Measurements from ENCODE around the gene PALLD. TPM values are rescaled to one million over a fixed set of nuclear protein-coding genes. Genes with fewer than 3 reads are reported as not detected.

The PALLD gene
- polyA plus RNA-seq, 5 donors, result 55.6 to 90.3 (median 82.1) TPM

DNA sequence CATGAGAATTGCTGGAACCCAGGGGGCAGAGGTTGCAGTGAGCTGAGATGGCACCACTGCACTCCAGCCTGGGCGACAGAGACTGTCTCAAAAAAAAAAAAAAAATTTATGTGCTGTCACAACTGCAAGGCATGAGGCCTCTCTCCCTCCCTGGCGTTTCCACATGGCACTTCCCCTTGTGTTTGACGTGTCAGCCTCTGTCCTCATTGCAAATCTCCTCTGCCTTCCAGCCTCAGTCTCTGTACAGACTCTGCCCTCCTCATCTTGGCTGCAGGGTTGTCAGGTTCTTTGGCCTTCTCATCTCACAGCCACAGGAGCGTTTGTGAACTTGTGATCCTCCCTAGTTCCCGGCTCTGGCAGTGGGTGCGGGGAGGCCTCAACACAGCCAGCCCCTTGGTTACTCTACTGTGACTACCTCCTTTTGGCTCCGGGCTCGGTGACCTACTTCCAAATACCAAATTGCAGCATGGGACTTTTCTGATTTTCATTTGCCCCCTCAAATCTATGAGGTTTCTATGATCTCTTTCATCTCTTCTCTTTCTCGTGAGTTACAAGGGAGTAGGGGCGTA is 263.2 kb downstream of the PALLD start:
- DNase-seq, result no peak

DNA sequence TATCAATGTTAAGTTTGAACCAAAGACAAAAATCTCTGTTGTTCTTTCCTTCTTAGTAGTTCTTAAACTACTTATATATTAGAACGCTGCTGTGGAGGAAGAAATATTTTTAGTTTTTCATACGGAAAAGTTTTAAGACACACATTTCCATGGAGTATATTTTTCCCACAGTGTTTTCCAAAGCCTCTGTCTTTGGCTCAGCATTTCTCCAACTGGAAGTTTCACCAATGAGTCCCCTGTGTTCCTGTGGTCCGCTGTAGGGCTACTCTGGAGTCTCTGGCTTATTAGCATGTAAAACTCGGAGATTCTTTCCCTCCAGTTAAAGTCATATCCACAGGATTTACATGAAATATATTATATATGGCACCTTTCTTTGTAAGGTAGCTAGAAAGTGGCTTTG is 264.2 kb downstream of the PALLD start:
- DNase-seq, result no peak

DNA sequence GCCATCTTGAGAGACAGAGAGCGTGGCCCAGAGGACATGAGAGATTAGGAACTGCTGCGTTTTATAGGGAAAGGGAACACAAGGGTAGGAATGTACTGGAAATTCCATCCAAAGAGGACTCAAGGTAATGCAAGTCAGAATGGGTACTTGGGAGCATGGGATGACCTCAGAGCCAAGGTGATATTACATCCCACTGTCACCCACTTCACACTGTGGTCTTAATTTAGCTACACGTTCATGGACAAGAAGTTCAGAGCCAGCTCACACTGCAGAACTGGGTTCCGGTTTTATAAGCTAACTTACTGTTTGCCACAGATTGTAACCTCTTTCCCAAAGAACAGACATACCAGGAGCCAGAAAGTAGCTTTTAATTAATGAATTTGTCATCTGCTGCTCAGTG is 268.5 kb downstream of the PALLD start:
- DNase-seq, result no peak

DNA sequence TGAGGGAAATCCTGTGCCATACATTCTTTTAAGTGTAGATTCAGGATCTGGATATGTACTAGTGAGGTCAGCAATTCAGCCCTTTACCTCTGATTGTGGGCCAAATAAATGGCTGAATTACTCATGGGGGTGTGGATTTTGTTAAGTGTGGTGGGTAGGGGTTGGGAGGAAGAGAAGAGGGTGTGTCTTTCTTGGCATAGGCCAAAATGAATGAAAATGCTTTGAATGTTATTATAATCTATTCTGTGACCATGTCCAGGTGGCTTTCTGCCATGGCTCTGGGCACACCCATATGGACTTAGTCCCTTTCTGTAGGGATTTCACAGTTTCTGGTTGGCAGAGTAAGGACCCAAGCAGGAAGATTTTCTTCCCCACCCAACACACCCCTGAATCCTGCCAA is 268.9 kb downstream of the PALLD start:
- no peak for DNase-seq

DNA sequence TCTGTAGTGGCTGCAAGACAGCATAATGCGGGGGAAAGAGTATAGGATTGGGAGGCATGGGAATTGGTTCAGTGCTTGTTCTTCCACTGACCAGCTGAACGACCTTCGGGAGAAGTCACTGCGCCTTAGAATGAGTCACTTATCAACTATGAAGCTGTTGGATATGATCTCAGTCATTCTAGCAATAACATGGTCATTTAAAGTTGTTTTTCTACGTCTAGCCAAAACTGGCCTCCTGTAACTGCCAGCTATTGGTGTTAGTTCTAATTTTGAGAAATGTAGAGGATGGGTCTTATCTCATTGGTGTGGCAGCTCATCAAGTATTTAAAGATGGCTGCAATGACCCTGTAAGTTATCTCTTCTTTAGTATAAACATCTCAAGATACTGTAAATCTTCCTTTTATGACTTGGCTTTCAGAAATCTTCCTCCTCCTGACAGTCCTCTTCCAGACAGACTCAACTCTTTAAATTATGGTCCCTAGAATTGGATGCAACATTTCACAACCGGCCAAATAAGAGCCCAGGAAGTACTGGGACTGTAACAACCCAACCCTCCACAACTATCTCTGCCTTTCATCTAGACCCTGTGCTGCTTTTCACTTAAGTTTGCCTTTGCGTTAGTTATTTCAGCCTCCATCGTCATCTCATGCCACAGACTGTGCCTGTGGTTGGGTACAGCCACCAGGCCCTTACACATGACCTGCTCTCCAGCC is 269.9 kb downstream of the PALLD start:
- no peak for DNase-seq

DNA sequence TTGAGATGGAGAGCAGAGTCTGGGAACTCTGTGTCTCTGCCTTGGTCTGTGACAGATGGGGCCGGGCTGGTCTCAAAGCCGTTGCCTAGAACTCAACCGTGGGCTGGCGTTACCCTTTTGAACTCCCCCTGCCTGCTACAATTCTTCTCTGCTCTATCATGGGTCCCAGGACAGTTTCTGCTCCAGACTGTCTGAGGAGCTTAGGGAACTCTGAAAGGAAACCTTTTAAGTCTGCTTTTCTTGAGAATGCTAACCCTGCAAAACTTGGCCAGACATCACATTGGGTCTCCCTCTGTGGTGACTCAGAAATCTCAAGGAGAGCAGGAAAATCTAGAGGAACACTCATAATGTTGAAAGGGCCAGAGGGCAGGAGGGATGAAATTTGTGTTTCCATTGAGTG is 272.6 kb downstream of the PALLD start:
- DNase-seq, result no peak

DNA sequence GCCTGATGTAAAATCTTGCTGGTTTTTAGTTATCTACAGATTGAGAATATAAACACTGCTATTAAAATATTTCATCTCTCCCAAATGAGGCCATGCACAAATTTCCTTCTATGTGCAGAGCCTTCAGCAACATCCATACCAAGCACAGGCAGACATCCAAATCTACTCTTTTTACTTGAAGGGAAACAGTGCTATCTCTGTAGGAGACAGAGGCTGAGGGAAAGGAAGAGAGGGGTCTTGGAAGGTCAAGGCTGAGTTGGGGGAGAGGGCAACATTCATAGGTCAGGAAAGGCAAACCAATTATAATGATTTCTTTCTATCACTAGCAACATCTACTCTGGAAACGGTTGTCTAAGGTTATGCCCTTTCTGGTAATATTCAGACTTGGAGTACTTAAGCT is 273.0 kb downstream of the PALLD start:
- no peak for DNase-seq

DNA sequence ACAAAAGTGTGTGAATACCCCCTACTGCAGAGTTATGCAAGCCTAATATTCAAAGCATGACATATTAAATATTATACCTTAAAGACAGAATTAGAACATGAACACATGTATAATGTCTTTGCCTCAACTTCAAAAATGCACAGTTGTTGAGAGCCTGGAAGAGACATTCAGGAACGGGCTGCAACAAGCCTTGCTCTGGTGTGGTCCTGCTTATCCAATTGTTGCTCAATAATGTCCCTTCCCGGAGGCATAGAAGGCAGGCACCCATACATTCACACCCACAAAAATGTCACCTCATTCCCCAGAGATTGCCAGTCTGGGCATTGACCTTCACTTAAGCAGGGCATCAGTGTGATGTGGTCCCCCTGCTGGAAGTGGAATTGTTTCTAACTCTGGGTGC is 274.4 kb downstream of the PALLD start:
- no peak for DNase-seq

DNA sequence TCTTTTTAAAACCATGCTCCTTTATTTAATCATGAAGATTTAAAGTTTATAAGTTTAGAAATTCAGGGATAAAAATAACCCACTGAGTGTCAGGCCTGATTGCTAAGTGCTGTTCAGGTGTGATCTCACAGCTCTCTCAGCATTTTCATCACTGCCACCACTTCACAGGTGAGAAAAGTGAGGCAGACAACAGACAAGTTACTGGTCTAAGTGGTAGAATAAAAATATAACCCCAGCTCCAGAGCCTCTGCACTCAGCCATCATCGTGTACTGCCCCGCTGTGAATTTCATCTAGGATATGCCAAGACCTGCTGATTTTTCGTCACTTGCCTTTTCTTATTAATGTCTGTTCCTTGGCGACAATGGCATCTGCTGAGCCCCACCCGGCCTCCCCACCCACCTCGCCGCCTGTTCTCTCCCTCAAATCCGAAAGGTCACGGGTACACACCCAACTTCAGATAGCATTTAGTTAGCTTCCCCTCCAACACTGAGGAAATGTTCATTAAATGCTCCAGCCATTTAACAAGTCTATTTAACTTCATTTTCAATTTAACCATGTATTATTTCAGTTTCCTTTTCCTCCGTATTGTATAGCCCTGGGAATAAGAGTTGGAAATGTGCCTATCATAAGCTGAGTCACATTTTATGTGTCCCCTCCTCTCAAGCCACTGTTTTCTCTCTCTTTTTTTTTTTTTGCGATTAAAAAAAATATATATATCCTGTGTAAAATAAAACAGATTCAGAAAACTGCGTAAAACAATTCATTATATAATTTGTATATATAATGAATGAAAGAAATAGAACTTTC is 276.7 kb downstream of the PALLD start:
- no peak for DNase-seq

DNA sequence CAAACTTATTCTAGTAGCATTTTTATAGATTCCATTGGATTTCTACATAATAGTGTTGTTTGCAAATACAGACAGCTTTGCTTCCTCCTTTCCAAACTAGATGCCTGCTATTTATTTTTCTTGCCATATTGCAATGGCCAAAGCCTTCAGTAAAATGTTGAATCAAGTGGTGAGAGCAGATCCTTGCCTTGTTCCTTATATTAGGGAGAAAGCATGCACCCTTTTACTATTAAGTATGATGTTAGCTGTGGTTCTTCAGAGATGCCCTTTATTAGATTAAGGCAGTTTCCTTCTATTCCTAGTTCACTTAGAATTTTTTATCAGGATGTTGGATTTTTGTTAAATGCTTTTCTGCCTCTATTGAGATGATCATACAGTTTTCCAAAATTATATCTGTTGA is 279.5 kb downstream of the PALLD start:
- no peak for DNase-seq

DNA sequence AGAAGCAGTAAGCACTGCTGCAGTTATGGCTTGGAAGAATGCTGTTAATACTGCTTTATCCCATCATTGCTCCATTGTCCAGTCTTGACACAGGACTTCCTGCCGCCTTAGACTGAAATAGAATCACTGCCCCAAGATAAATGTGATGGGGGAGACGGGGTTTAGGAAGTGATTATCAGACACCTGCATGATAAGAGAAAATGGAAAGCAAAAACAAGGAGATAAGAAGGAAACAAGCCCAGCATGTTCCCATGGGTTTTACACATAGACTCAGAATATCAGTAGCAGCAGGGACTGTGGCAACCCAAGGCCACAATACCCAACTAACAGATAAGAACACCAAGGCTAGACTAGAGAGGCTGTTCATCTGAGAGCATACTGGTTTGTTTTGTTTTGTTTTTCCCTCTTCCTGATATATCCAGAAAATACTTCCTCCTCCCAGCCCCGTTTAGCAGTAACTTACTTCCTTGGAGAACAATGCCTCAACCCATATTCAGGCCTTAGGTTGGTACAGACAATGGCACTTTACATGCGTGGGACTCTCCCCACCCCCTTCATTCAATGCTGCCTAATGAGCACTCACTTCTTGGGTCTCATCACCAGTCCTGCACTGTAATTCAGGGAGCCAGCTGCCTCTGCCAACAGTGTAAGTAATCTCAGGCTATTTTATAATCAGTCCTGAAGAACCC is 280.6 kb downstream of the PALLD start:
- DNase-seq, result no peak

DNA sequence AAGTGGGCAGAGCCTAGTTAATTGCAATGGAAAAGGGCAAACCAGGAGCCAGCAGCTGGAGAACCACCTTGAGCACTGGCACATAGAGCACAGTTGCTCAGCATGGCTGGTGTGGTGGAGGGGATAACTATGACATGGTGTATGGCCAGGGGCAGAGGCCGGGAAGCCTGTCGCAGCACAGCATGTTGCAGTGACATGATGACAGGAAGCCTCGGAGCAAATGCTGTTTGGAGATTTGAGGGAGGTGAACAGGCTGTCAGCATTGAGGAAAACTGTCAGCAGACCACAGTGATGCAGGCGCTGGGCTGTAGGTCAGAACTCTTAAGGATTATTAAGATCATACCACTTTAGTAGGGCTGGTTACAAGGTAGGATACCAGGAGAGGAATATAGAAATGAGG is 284.5 kb downstream of the PALLD start:
- no peak for DNase-seq

DNA sequence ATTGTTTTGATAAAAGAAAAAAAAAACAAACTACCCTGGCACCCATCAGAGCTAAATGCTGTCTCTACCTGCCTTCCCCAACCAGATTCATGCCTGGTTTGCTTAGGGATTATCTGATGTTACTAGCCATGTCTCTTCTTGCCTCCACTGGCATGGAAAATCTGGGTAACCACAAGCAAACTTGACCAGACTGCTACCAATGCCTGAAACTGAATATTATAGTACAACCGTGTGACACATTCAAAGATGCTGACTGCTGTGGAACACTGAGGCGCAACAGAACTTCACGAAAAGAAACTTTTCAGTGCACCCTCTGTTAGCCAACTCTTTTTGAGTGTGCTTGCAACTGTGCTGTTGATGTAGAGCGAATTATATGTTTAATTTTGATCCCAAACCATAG is 285.1 kb downstream of the PALLD start:
- no peak for DNase-seq

DNA sequence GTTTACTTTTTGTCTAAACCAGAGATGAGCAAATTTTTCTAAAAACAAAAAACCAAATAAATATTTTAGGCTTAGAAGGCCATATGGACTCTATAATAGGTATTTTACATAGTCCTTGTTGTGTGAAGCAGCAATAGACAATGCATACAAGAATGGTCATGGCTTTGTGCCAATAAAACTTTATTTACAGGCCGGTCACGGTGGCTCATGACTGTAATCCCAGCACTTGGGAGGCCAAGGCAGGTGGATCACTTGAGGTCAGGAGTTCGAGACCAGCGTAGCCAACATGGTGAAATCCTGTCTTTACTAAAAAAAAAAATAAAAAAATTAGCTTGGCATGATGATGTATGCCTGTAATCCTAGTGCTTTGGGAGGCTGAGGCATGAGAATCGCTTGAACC is 285.6 kb downstream of the PALLD start:
- no peak for DNase-seq

DNA sequence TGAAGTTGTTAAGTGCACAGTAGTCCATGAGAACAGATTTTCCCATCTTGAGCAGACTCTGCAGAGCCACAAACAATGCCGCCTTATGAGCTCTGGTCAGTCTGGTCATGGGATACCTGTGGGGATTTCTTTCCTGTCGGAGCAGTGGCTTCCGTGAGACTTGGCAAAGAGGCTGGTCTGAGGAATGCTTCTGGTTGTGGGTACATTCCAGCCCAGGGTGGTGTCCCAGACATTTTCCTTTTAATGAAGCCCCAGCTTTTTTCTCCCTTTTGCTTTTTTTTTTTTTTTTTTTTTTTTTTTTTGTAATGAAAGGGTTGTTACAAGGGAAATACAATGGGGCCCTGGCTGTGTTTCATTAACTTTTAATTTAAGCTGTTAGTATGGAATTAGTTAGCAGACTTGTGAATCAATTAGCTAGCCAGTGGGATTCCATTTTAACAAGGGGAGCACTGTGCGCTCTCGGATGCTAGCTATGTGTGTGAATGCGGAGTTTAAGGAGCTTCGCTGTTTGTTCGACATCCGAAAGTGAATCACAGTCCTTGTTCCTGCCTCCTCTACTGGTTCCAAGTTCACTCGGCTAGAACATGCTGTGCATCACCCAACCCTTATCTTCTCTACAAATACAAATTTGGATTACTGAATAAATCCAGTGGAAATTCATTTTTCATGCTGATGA is 288.1 kb downstream of the PALLD start:
- DNase-seq, result no peak

DNA sequence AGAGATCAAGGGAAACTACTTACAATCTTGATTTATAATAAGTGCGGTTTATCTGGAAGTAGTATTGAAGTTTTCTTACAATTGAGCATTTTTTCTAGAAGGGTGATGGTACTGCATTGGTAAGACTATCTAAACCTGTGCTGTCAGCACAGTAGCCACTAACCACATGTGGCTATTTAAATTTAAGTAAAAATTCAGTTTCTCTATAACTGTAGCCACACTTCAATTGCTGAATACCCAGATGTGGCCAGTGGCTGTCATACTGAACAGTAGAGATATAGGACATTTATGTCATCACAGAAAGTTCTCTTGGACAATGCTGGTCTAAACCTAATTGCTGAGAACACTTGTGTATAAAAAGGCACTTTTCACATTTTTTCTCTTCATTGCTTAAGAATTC is 290.5 kb downstream of the PALLD start:
- DNase-seq, result no peak

DNA sequence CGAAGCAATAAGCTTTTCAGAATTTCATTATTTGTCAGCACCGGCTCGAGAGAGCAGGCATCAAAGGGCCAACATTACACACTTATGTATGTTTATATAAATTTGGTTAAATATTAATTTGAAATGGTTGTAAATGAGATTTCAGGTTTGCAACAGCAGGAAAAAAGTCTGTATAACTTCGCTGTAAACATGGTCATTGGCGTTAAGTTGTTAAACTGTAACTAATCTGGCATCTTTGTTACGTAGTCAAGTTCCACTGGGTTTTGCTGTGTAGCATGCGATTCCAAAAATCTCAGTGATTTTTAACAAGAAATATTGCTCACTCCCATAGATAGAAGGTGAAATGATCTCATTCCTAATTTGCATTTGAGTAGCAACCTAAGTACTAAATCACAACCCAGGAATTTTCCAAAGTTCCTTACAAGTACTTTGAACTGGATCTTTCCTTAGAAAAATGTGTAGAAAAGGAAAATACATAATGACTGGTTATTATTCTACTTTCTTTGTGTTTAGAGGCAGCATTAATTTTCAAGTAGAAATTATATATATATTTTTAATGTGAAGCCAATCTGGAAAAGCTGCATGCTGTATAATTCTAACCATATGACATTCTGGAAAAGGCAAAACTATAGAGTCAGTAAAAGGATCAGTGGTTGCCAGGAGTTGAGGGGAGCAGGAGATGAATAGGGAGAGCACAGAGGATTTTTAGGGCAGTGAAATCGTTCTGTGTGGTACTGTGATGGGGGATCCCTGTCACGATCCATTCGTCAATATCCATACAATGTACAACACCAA is 291.1 kb downstream of the PALLD start:
- no peak for DNase-seq

DNA sequence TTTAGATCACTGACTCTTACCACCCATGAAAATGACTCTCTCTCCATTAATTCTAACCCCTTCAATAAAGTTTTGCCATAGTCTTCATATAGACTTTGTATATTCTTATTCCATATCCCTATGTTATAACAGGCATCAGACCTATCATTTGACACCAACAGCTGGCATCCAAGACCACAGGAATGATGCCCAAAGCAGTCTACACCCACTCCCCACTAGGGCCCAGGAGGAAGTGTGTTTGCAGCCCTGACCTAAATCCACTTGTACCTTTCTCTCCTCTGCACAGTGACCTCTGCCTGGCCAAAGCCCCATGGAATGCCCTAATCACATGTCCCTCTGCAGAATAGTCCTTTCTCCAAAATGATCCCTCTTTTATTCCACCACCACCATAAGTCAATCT is 294.0 kb downstream of the PALLD start:
- no peak for DNase-seq

DNA sequence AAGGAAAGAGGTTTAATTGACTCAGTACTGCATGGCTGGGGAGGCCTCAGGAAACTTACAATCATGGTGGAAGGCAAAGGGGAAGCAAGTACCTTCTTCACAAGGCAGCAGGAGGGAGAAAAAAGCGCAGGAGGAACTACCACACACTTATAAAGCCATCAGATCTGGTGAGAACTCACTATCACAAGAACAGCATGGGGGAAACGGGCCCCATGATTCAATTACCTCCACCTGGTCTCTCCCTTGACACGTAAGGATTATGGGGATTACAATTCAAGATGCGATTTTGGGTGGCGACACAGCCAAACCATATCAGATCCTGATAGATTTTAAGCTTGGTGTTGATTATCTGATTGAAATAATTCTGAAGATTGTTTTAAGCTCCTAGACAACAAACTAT is 294.5 kb downstream of the PALLD start:
- no peak for DNase-seq

DNA sequence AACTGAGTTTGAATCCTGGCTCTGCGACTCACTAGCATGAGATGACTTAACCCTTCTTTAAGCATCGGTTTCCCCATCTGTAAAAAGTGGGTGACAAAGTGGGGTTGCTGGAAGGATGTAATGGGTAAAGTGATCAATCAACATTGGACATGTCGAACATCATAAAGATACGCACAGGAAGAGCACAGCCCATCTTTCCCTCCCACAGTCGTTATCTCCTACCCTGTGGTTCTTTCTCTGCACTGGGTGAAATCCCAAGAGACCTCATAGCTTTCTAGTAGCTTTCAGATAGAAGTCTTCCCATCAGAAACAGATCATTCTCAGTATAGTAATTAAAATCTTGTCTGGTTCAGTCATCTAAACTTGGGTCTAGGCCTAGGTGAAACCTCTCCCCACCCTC is 296.7 kb downstream of the PALLD start:
- no peak for DNase-seq

DNA sequence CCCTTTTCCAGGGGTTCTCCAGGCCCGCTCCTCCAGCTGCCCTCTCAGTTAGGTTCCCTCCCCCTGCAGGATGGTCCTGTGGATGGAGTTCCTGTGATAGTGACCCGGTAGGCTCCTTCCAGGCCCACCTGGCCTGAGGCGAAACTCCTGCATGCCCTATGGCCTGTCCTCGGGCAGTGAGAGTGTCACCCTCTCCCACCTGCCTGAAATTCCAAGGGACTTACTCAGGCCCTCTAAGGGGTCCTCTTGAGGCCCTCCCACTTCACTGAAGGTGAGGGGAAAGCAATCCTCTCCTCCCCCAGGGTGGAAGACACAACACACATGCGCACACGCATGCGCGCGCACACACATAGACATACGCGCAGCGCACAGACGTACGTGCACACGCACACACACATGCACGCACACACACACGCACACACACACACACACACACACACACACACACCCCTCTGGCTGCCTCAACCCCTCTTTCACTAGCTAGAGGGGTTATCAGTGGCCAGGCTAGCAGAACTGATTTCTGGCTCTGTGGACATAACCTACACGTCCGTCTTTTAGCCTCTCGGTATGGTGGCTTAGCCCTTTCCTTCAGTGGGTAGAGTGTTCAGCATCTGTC is 297.3 kb downstream of the PALLD start:
- DNase-seq, result no peak
